ENCODE results near the gene SEPTIN12. TPM values are rescaled to one million over a fixed set of nuclear protein-coding genes. Genes with fewer than 3 reads are reported as not detected.

The SEPTIN12 gene
- total and polyA plus RNA-seq, 4 experiments from 2014 or later: not detected

DNA sequence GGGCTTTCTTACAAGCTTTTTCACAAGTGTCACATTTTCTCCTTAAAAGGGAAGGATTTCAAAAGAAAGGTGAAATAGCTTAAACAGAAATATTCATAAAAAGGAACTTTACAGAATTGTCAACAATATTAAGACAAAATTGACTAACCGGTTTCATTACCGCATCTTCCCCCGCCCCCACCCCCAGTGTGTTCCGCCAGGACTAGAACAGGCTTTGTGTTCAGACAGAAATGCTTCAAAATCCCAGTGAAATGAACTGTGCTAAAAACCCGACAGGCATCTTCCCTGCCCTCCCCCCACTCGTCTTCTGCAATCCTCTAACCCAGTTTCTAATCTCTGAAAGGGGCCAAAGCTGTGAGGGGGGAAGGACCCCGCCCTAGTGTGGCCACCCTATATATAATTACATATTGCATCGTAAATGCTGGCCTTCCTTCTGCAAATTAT lies 15.3 kb upstream of the SEPTIN12 start:
- Mint-ChIP-seq H3K27me3 (no peaks in the 10 kb centered on the region), H3K4me3 (peak overlapping the region; percentile 82 to 90 (median 84)), H3K9me3 (no peaks in the 10 kb centered on the region), H3K36me3 (peaks cover 11 to 33% of the 10 kb centered on the region in 2 donors), H3K4me1 (peaks cover 1 to 25% (median 11%) of the 10 kb centered on the region in 4 donors), H3K27ac (peak overlapping the region in 5 of 7 donors; percentile 15 to 97 (median 82))
- intact Hi-C loops (cut with micrococcal nuclease): loop anchor here (1.0 to 10.0 kb wide), 4 partner anchors 35 to 189 kb away; partner anchors contain the start of genes ANKS3, DNAAF8, GLYR1 and UBALD1
- no peak overlapping the region for H3K27ac ChIP-seq (ENCODE audit: low read depth, low read length)
- no peaks in the 10 kb centered on the region for H3K9me3 ChIP-seq (ENCODE audit: control insufficient read depth in 1 of 2, low read length in 2 of 2)
- H3K36me3 ChIP-seq (ENCODE audit: insufficient read depth, low read length): peaks cover 7% of the 10 kb centered on the region
- POLR2A ChIA-PET (ENCODE audit: partially characterized antibody): interaction anchor here (0.8 to 5.1 kb wide), 15 partner anchors 12 to 530 kb away, joined by 3 to 58 read pairs (median 4); partner anchors contain the start of genes ANKS3, DNAAF8, GLYR1 and MGRN1
- no peaks in the 10 kb centered on the region for H3K27me3 ChIP-seq (ENCODE audit: insufficient read depth, low read length)
- H3K4me3 ChIP-seq (ENCODE audit: low read length in 2 of 2): peak overlapping the region in 1 of 2 donors; percentile 52
- CTCF ChIA-PET (ENCODE audit: partially characterized antibody): interaction anchor here (2.0 kb wide), 1 partner anchor 69 kb away, joined by 6 read pairs; the partner anchor contains the start of genes ANKS3 and DNAAF8
- no peak for DNase-seq
- peaks cover 18% of the 10 kb centered on the region for H3K4me1 ChIP-seq (ENCODE audit: insufficient read depth, low read length)

DNA sequence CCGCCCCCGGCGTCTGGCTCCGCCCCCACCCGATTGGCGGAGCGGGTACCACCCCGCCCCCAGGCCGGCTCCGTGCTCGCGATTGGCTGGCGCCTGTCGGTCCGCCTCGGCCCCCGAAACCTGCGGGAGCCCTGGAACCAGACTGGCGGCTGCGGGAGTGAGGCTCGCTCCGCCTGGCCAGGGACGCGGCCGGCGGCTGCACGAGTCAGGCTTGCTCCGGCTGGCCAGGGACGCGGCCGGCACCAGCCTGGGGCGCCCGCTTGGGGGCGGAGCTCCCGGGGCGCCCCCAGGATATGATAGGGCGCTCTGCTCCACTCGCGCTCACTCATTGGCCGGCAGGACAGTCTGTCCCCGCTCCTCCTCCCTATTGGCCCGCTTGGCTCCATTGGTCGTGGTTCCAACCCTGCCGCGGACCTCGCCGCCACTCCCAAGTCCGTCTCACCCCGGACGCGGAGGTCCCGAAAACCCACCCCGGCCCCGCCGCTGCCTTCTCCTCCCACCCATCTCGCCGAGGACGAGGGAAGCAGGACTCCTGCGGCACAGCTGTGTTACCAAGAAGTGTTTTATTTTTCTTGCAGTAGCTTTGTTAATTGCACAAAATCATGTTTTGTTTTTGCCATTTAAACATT lies 14.6 kb upstream of the SEPTIN12 start:
- peaks cover 11 to 32% of the 10 kb centered on the region in 2 donors for H3K36me3 Mint-ChIP-seq
- H3K4me3 Mint-ChIP-seq: peak overlapping the region; percentile 82 to 90 (median 85)
- ChIA-PET POLR2A (ENCODE audit: partially characterized antibody) (interaction anchor here (0.8 to 5.1 kb wide), 16 partner anchors 13 to 529 kb away, joined by 3 to 58 read pairs (median 4); partner anchors contain the start of genes ANKS3, DNAAF8, GLYR1 and MGRN1), CTCF (ENCODE audit: partially characterized antibody) (interaction anchor here (0.6 to 2.0 kb wide), 2 partner anchors 11 to 68 kb away, joined by 3 to 6 read pairs; partner anchors contain the start of genes ANKS3 and DNAAF8)
- Histone ChIP-seq H3K27me3 (ENCODE audit: insufficient read depth, low read length) (no peaks in the 10 kb centered on the region), H3K27ac (ENCODE audit: low read depth, low read length) (peak overlapping the region; percentile 72), H3K36me3 (ENCODE audit: insufficient read depth, low read length) (peaks cover 5% of the 10 kb centered on the region), H3K4me1 (ENCODE audit: insufficient read depth, low read length) (peaks cover 18% of the 10 kb centered on the region), H3K9me3 (ENCODE audit: control insufficient read depth in 1 of 2, low read length in 2 of 2) (no peaks in the 10 kb centered on the region), H3K4me3 (ENCODE audit: low read length in 2 of 2) (peak overlapping the region; percentile 52 to 58)
- no peaks in the 10 kb centered on the region for H3K27me3 Mint-ChIP-seq
- intact Hi-C loops (cut with micrococcal nuclease): loop anchor here (1.0 to 10.0 kb wide), 4 partner anchors 34 to 188 kb away; partner anchors contain the start of genes ANKS3, DNAAF8, GLYR1 and UBALD1
- DNase-seq: peak; percentile 88 to 97 (median 92)
- peaks cover 1 to 25% (median 11%) of the 10 kb centered on the region in 4 donors for H3K4me1 Mint-ChIP-seq
- H3K27ac Mint-ChIP-seq: peak overlapping the region; percentile 66 to 97 (median 82)
- no peaks in the 10 kb centered on the region for H3K9me3 Mint-ChIP-seq

DNA sequence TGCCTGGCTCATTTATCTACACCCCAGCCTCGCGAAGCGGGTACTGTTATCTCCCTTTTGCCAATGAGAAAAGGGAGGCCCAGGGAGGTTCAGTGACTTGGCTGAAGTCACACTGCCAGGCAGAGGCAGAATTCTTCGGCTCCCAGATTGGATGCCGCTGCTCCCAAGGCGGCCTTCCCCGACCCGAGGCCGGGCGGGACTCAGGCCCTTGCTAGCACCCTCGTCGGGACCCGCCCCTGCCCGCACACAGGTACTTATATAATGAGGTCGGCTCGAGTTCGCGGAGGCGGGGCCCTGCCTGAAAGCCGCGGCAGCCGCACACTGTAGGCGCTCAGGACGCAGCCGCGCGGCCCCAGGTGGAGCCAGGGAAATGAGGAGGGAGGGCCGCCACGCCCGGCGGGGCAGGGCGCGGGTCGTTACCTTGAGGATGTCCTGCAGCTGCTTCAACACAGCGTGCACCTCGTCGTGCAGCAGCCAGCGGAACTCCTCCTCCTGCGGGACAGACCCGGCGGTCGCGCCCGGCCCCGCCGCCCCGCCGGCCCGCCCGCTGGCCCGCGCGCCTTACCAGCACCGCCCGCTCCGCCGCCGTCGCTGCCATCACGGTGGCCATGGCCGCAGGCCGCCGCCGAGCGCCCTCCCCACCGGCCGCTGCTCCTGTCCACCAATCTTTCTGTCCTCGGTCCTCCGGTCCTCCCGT lies 14.0 kb upstream of the SEPTIN12 start, which contains the start of gene ROGDI:
ROGDI (minus strand) TSS at position 672 of the 697 bp plus-strand sequence; CDS start at position 610, 62 bp downstream.
- Histone ChIP-seq H3K27ac (ENCODE audit: low read depth, low read length) (peak within 1 kb of the TSS; percentile 72), H3K4me1 (ENCODE audit: insufficient read depth, low read length) (peaks cover 18% of the 10 kb centered on the region), H3K36me3 (ENCODE audit: insufficient read depth, low read length) (no peaks in the 10 kb centered on the region), H3K27me3 (ENCODE audit: insufficient read depth, low read length) (no peaks in the 10 kb centered on the region), H3K9me3 (ENCODE audit: control insufficient read depth in 1 of 2, low read length in 2 of 2) (no peaks in the 10 kb centered on the region), H3K4me3 (ENCODE audit: low read length in 2 of 2) (peak within 1 kb of the TSS; percentile 52 to 58)
- peaks cover 1 to 25% (median 11%) of the 10 kb centered on the region in 4 donors for H3K4me1 Mint-ChIP-seq
- H3K27me3 Mint-ChIP-seq: no peaks in the 10 kb centered on the region
- peak; percentile 86 to 93 (median 90) for DNase-seq
- ChIA-PET POLR2A (ENCODE audit: partially characterized antibody) (interaction anchor here (0.8 to 5.1 kb wide), 15 partner anchors 14 to 287 kb away, joined by 3 to 58 read pairs (median 4); partner anchors contain the start of genes ANKS3, DNAAF8, GLYR1 and MGRN1), CTCF (ENCODE audit: partially characterized antibody) (interaction anchor here (0.6 to 2.0 kb wide), 3 partner anchors 11 to 178 kb away, joined by 3 to 6 read pairs (median 3); partner anchors contain the start of genes ANKS3, DNAAF8 and MGRN1)
- H3K9me3 Mint-ChIP-seq: no peaks in the 10 kb centered on the region
- peak within 1 kb of the TSS; percentile 88 to 97 (median 90) for H3K27ac Mint-ChIP-seq
- peak within 1 kb of the TSS; percentile 84 to 95 (median 88) for H3K4me3 Mint-ChIP-seq
- intact Hi-C loops (cut with micrococcal nuclease): loop anchor here (2.0 to 10.0 kb wide), 3 partner anchors 45 to 187 kb away; partner anchors contain the start of genes ANKS3, DNAAF8, GLYR1 and UBALD1
- H3K36me3 Mint-ChIP-seq: peaks cover 4 to 25% of the 10 kb centered on the region in 2 donors

DNA sequence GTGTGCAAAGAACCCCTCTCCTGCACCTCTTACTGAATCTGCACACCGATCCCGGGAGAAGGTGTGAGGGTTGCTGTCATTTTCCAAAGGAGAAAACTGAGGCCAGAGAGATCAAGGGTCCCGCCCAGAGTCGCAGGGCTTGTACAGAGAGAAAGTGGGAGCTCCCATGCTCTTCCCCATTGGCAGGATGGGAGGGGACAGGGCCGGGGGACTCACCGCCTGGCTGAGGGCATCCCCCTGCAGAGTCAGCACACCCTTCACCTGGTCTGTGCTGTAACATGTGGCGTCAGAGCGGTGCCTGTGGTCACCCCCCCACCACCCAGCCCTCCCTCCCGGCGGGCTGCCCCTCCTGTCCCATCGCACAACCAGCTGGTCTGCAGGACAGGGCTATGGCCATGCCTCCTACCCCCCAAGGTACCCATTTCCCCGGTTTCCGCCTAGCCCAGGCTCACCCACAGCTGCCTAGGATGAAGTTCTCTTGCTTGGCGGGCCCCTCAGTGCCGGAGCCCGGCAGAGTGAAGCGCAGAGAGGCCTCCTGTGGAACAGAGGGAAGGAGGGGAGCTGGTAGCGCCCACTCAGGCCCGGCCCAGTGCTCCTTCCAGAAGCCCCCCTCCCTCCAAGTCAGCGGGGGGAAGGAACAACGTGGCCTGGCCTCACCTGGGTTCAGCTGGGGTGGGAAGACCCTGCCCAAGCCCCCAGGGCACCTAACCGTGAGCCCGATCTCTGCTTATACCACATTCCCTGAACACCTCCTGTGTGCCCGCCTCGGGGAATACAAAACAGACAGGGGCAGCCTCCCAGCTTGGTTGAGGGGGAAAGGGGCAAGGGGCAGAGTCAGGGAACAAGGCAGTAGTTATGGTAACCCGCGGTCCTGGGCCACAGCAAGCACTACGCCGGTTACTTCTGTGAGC lies 13.2 kb upstream of the SEPTIN12 start:
- peaks cover 1 to 25% (median 11%) of the 10 kb centered on the region in 4 donors for H3K4me1 Mint-ChIP-seq
- H3K9me3 Mint-ChIP-seq: no peaks in the 10 kb centered on the region
- Histone ChIP-seq H3K27me3 (ENCODE audit: insufficient read depth, low read length) (no peaks in the 10 kb centered on the region), H3K4me3 (ENCODE audit: low read length in 2 of 2) (peak overlapping the region in 1 of 2 donors; percentile 58), H3K36me3 (ENCODE audit: insufficient read depth, low read length) (no peaks in the 10 kb centered on the region), H3K4me1 (ENCODE audit: insufficient read depth, low read length) (peaks cover 18% of the 10 kb centered on the region), H3K27ac (ENCODE audit: low read depth, low read length) (peak overlapping the region; percentile 72), H3K9me3 (ENCODE audit: control insufficient read depth in 1 of 2, low read length in 2 of 2) (no peaks in the 10 kb centered on the region)
- no peak for DNase-seq
- ChIA-PET CTCF (ENCODE audit: partially characterized antibody) (interaction anchor here (1.0 to 2.0 kb wide), 2 partner anchors 66 to 177 kb away, joined by 3 to 6 read pairs; partner anchors contain the start of genes ANKS3, DNAAF8 and MGRN1), POLR2A (ENCODE audit: partially characterized antibody) (interaction anchor here (1.1 to 5.1 kb wide), 10 partner anchors 14 to 287 kb away, joined by 3 to 58 read pairs (median 5); partner anchors contain the start of genes ANKS3, DNAAF8, GLYR1 and NAGPA)
- no peaks in the 10 kb centered on the region for H3K27me3 Mint-ChIP-seq
- H3K36me3 Mint-ChIP-seq: peaks cover 4 to 22% of the 10 kb centered on the region in 2 donors
- intact Hi-C loops (cut with micrococcal nuclease): loop anchor here (10.0 kb wide), 1 partner anchor 187 kb away; the partner anchor contains the start of gene UBALD1
- H3K27ac Mint-ChIP-seq: peak overlapping the region; percentile 88 to 97 (median 90)
- peak overlapping the region; percentile 83 to 95 (median 88) for H3K4me3 Mint-ChIP-seq

DNA sequence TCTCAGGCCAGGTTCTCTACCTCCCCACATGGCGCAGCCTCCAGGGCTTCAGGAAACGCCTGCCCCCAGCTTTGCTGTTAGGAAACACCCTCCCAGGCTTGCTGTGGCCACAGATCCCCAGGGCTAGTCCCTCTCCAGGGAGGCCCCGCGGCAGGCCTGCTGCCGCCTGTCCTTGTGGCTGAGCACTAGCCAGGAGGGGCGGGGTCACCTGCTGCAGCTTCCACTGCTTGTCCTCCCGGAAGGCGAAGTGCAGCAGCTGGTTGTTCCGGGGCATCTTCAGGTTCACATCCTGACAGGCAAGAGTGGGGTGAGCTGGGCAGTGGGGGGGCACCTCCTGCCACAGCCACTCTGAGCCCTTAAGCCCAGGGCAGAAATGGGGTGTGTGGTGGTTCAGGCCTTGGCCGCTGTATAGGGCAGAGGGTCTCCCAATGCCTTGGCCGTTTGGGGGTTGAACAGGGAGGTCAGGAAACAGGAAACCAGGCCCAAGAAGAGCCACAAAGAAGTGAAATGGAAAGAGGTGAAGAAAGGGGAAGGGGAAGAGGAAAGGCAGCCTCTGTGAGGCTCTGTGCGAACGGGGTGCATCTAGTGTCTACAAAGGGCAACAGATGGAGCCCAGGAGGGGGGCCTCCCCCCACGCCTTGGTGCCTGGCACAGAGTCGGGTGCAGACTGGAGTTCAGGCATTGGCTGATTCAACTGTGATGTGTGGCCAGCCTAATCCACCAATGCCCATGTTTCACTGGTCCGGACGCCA lies 12.3 kb upstream of the SEPTIN12 start:
- H3K4me3 ChIP-seq (ENCODE audit: low read length in 2 of 2): no peak overlapping the region
- H3K27ac ChIP-seq (ENCODE audit: low read depth, low read length): peak overlapping the region; percentile 72
- intact Hi-C loops (cut with micrococcal nuclease): loop anchor here (10.0 kb wide), 1 partner anchor 186 kb away; the partner anchor contains the start of gene UBALD1
- peaks cover 1 to 25% (median 11%) of the 10 kb centered on the region in 4 donors for H3K4me1 Mint-ChIP-seq
- DNase-seq: no peak
- H3K9me3 Mint-ChIP-seq: no peaks in the 10 kb centered on the region
- H3K27me3 Mint-ChIP-seq: no peaks in the 10 kb centered on the region
- H3K4me1 ChIP-seq (ENCODE audit: insufficient read depth, low read length): peaks cover 18% of the 10 kb centered on the region
- H3K4me3 Mint-ChIP-seq: peak overlapping the region in 7 of 8 donors; percentile 27 to 63 (median 59)
- H3K36me3 Mint-ChIP-seq: peaks cover 4 to 19% of the 10 kb centered on the region in 2 donors
- POLR2A ChIA-PET (ENCODE audit: partially characterized antibody): interaction anchor here (1.1 to 5.1 kb wide), 3 partner anchors 32 to 233 kb away, joined by 3 to 58 read pairs (median 7); partner anchors contain the start of genes ANKS3, DNAAF8, NAGPA and ZNF500
- H3K27ac Mint-ChIP-seq: peak overlapping the region; percentile 53 to 97 (median 73)
- H3K27me3 ChIP-seq (ENCODE audit: insufficient read depth, low read length): no peaks in the 10 kb centered on the region
- H3K9me3 ChIP-seq (ENCODE audit: control insufficient read depth in 1 of 2, low read length in 2 of 2): no peaks in the 10 kb centered on the region
- no peaks in the 10 kb centered on the region for H3K36me3 ChIP-seq (ENCODE audit: insufficient read depth, low read length)
- CTCF ChIA-PET (ENCODE audit: partially characterized antibody): no interaction called here
